Fibroblast of lung (primary cell): ENCODE measurements around the gene NAXE. TPM values are rescaled to one million over a fixed set of nuclear protein-coding genes. Genes with fewer than 3 reads are reported as not detected.
A peak's percentile ranks its signal among the peaks of the same experiment; 100 is the strongest.

Experiments used
- DNase-seq, 2 donors: peaks; one replicate each; pipeline versions ENCODE4 v3.0.0 to v3.0.0-alpha.2; 2010; ENCODE audit warnings: low read depth in 2 of 2
- H2AFZ ChIP-seq: 2 replicates; pipeline ENCODE4 v1.5.1; 2012; ENCODE audit warnings: low read length, control low read depth, inconsistent platforms
- H3K27ac ChIP-seq: 2 replicates; pipeline ENCODE4 v1.5.1; 2011; ENCODE audit warnings: low read length, control low read depth; ENCODE audit not compliant: insufficient read depth
- H3K27me3 ChIP-seq: 2 replicates; pipeline ENCODE4 v1.5.1; 2011; ENCODE audit warnings: mild to moderate bottlenecking, low read length; ENCODE audit not compliant: control insufficient read depth, insufficient read depth
- H3K36me3 ChIP-seq: 2 replicates; pipeline ENCODE4 v1.5.1; 2011; ENCODE audit warnings: low read length; ENCODE audit not compliant: control insufficient read depth, insufficient read depth
- H3K4me1 ChIP-seq: 2 replicates; pipeline ENCODE4 v1.5.1; 2011; ENCODE audit warnings: low read length; ENCODE audit not compliant: control insufficient read depth, insufficient read depth; ENCODE audit errors: extremely low read depth
- H3K4me2 ChIP-seq: 2 replicates; pipeline ENCODE4 v1.5.1; 2011; ENCODE audit warnings: low read length, control low read depth; ENCODE audit not compliant: insufficient read depth; ENCODE audit errors: extremely low read depth
- H3K4me3 ChIP-seq, 4 experiments: fragments of 200-600 bp in 1 of 4; sonication (generic) in 1 of 4; replicated peaks in 1 of 4; 2 replicates each; pipeline ENCODE4 v1.5.1; 2011 to 2016; ENCODE audit warnings: low read length in 4 of 4, low read depth in 3 of 4, mild to moderate bottlenecking in 3 of 4, control low read depth in 2 of 4, inconsistent platforms in 1 of 4, mixed read lengths in 1 of 4; ENCODE audit not compliant: insufficient read depth in 1 of 4; ENCODE audit errors: control extremely low read depth in 1 of 4
- H3K79me2 ChIP-seq: 2 replicates; pipeline ENCODE4 v1.5.1; 2012; ENCODE audit warnings: mild to moderate bottlenecking, low read length, inconsistent platforms; ENCODE audit not compliant: control insufficient read depth, insufficient read depth
- H3K9ac ChIP-seq: 2 replicates; pipeline ENCODE4 v1.5.1; 2011; ENCODE audit warnings: mild to moderate bottlenecking, low read length, control low read depth; ENCODE audit not compliant: insufficient read depth
- H3K9me3 ChIP-seq: 2 replicates; pipeline ENCODE4 v1.5.1; 2012; ENCODE audit warnings: low read depth, low read length; ENCODE audit not compliant: control insufficient read depth, insufficient read depth
- H4K20me1 ChIP-seq: 2 replicates; pipeline ENCODE4 v1.5.1; 2011; ENCODE audit warnings: low read length; ENCODE audit not compliant: control insufficient read depth, insufficient read depth; ENCODE audit errors: extremely low read depth
- CTCF ChIP-seq, 2 donors: IDR thresholded peaks in 1 of 2; conservative IDR thresholded peaks in 1 of 2; 1 replicate in 1 of 2; 2 replicates in 1 of 2; pipeline ENCODE4 v1.5.1; 2011 to 2012; ENCODE audit warnings: low read length in 2 of 2, control low read depth in 1 of 2, inconsistent platforms in 1 of 2, low read depth in 1 of 2, mild to moderate bottlenecking in 1 of 2
- EZH2 ChIP-seq: IDR thresholded peaks from 2 replicates; pipeline ENCODE4 v1.5.1; 2012; ENCODE audit warnings: low read length, control low read depth, mild to moderate bottlenecking; ENCODE audit errors: missing control alignments
- polyA plus RNA-seq, 2 donors: library from polyadenylated mRNA; depleted of rRNA in 1 of 2; stranded (reverse) in 1 of 2; unstranded in 1 of 2; fragments of >200 nt; gene quantifications; 2 replicates each; pipeline ENCODE4 v1.2.1, GENCODE V29; 2011 to 2012; ENCODE audit warnings: missing spikeins in 1 of 2
- total RNA-seq: library from RNA; depleted of rRNA; stranded (reverse); fragments of >200 nt; gene quantifications from 2 replicates; pipeline ENCODE4 v1.2.1, GENCODE V29; 2014

NAXE gene
- total and polyA plus RNA-seq, 2 donors (not counting 1 experiment from before 2014, with no cell fraction given): 41.6 to 64.4 TPM

GRCh38 chr1:156618853-156619581, 27.4 kb downstream of the NAXE start, which contains the start of gene HAPLN2:
Gene HAPLN2 (plus strand): TSS chr1:156619415. CDS start chr1:156623491, 4,076 bp downstream.
- H3K9ac ChIP-seq: no peak within 1 kb of the TSS
- no peak within 1 kb of the TSS for H3K27ac ChIP-seq
- TF ChIP-seq EZH2 (no peak), CTCF (conservative IDR thresholded peaks at IDR 0.05 in 1 of 2, IDR thresholded peaks at IDR 0.05 in 1 of 2; ENCODE audit: low read depth in 1 of 2, low read length in 2 of 2) (peak; percentile 21 to 45)
- H3K4me2 ChIP-seq: no peak within 1 kb of the TSS
- H3K27me3 ChIP-seq: peaks cover 44% of the 10 kb centered on the region
- H3K9me3 ChIP-seq: no peaks in the 10 kb centered on the region
- H3K4me3 ChIP-seq: no peak within 1 kb of the TSS
- no peaks in the 10 kb centered on the region for H4K20me1 ChIP-seq
- no peak within 1 kb of the TSS for H2AFZ ChIP-seq
- no peak for DNase-seq
- no peaks in the 10 kb centered on the region for H3K79me2 ChIP-seq
- no peaks in the 10 kb centered on the region for H3K36me3 ChIP-seq
- no peaks in the 10 kb centered on the region for H3K4me1 ChIP-seq

- DNase-seq: no peak
These were observed 28.0 kb downstream of the NAXE start for GRCh38 chr1:156619582-156619955.

More at GRCh38 chr1:156619582-156619955, 28.0 kb downstream of the NAXE start:
- no peak overlapping the region for H2AFZ ChIP-seq
- no peak overlapping the region for H3K9ac ChIP-seq
- TF ChIP-seq CTCF (conservative IDR thresholded peaks at IDR 0.05 in 1 of 2, IDR thresholded peaks at IDR 0.05 in 1 of 2; ENCODE audit: low read depth in 1 of 2, low read length in 2 of 2) (no peak), EZH2 (no peak)
- no peak overlapping the region for H3K27ac ChIP-seq
- H3K4me1 ChIP-seq: no peaks in the 10 kb centered on the region
- H3K4me3 ChIP-seq: no peak overlapping the region
- H3K9me3 ChIP-seq: no peaks in the 10 kb centered on the region
- no peaks in the 10 kb centered on the region for H4K20me1 ChIP-seq
- H3K27me3 ChIP-seq: peaks cover 49% of the 10 kb centered on the region
- no peak overlapping the region for H3K4me2 ChIP-seq
- H3K36me3 ChIP-seq: no peaks in the 10 kb centered on the region
- no peaks in the 10 kb centered on the region for H3K79me2 ChIP-seq
